ENCODE results near the gene PTTG1IP. TPM values are rescaled to one million over a fixed set of nuclear protein-coding genes. Genes with fewer than 3 reads are reported as not detected.
A peak's percentile ranks its signal among the peaks of the same experiment; 100 is the strongest.

Gene PTTG1IP
- total RNA-seq, 3 donors from 2014 or later (not counting 1 experiment from before 2014, with no cell fraction given) = 96.8 to 144 (median 126) TPM

- H3K36me3 Mint-ChIP-seq = no peaks in the 10 kb centered on the region
- Histone ChIP-seq H3K4me1 (ENCODE audit: control insufficient read depth, insufficient read depth, low read length) (peaks cover 20% of the 10 kb centered on the region), H3K27ac (ENCODE audit: low read length) (no peak overlapping the region), H3K4me3 (ENCODE audit: low read length) (no peak overlapping the region), H3K36me3 (ENCODE audit: control insufficient read depth, insufficient read depth, low read length) (peaks cover 3% of the 10 kb centered on the region), H3K9me3 (ENCODE audit: control insufficient read depth, insufficient read depth, low read length) (no peaks in the 10 kb centered on the region), H3K27me3 (ENCODE audit: control insufficient read depth, insufficient read depth, low read length) (no peaks in the 10 kb centered on the region)
- ATAC-seq = no peak
- 71% methylated on average over 1 of the region's 1 CpG for WGBS (ENCODE audit: insufficient coverage)
- no peaks in the 10 kb centered on the region for H3K27me3 Mint-ChIP-seq (ENCODE audit: low read depth in 2 of 2)
- H3K4me1 Mint-ChIP-seq = peaks cover 42 to 49% of the 10 kb centered on the region in 2 donors
- H3K4me3 Mint-ChIP-seq = peak overlapping the region; percentile 29
- peak overlapping the region; percentile 10 to 12 for H3K27ac Mint-ChIP-seq
- DNase-seq = no peak
- H3K9me3 Mint-ChIP-seq = no peaks in the 10 kb centered on the region
- TF ChIP-seq, protein P1, sequence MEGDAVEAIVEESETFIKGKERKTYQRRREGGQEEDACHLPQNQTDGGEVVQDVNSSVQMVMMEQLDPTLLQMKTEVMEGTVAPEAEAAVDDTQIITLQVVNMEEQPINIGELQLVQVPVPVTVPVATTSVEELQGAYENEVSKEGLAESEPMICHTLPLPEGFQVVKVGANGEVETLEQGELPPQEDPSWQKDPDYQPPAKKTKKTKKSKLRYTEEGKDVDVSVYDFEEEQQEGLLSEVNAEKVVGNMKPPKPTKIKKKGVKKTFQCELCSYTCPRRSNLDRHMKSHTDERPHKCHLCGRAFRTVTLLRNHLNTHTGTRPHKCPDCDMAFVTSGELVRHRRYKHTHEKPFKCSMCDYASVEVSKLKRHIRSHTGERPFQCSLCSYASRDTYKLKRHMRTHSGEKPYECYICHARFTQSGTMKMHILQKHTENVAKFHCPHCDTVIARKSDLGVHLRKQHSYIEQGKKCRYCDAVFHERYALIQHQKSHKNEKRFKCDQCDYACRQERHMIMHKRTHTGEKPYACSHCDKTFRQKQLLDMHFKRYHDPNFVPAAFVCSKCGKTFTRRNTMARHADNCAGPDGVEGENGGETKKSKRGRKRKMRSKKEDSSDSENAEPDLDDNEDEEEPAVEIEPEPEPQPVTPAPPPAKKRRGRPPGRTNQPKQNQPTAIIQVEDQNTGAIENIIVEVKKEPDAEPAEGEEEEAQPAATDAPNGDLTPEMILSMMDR (IDR thresholded peaks at IDR 0.05) = no peak
- intact Hi-C loops (cut with micrococcal nuclease) = loop anchor here (5.0 kb wide), 1 partner anchor 113 kb away; no protein-coding TSS in a partner anchor
Observed at GRCh38 chr21:44799646-44800045, 73.8 kb downstream of the PTTG1IP start.

Other genes with a start within 250 kb of the PTTG1IP start
- gene KRTAP10-9, start 246.6 kb downstream of the PTTG1IP start, total RNA-seq = not detected
- gene KRTAP10-10, start 236.3 kb downstream of the PTTG1IP start, total RNA-seq = not detected
- not detected for gene KRTAP10-11, start 227.3 kb downstream of the PTTG1IP start, total RNA-seq
- gene KRTAP12-4, start 219.0 kb downstream of the PTTG1IP start, total RNA-seq = not detected
- gene KRTAP12-3, start 215.8 kb downstream of the PTTG1IP start, total RNA-seq = 1 to 10 TPM in 2 of 3 donors, not detected in 1; 1.0 to 1.1 TPM
- not detected for gene KRTAP12-2, start 206.8 kb downstream of the PTTG1IP start, total RNA-seq
- not detected for gene KRTAP12-1, start 191.5 kb downstream of the PTTG1IP start, total RNA-seq
- not detected for gene KRTAP10-12, start 176.5 kb downstream of the PTTG1IP start, total RNA-seq
- not detected for gene TSPEAR, start 162.1 kb downstream of the PTTG1IP start, total RNA-seq
- 100 to 1,000 TPM in 2 of 3 donors, 10 to 100 TPM in 1; 89.1 to 109 (median 107) TPM for gene UBE2G2, start 71.9 kb downstream of the PTTG1IP start, total RNA-seq
- 10 to 100 TPM; 64.0 to 70.1 (median 65.2) TPM for gene SUMO3, start 55.6 kb downstream of the PTTG1IP start, total RNA-seq
- gene ITGB2, start 47.2 kb upstream of the PTTG1IP start, total RNA-seq = 1,000 to 10,000 TPM; 1,223 to 1,393 (median 1,250) TPM
- gene SLX9, start 66.3 kb upstream of the PTTG1IP start, total RNA-seq = 10 to 100 TPM; 12.8 to 22.9 (median 20.0) TPM
- gene ADARB1, start 200.9 kb upstream of the PTTG1IP start, total RNA-seq = 10 to 100 TPM; 20.7 to 28.0 (median 26.6) TPM

All from natural killer cell (primary cell).